HEK293 (cell line): ENCODE data around the gene MAP3K6.

Experiments
- CTCF ChIA-PET: fragments of 350-600 bp; formaldehyde crosslinking; extraction: SDS; loops from one replicate; lab custom pipeline; 2021; ENCODE audit warnings: antibody characterized with exemption; lab: Yijun Ruan, JAX
- POLR2A ChIA-PET: fragments of 300-600 bp; formaldehyde crosslinking; extraction: SDS; loops from one replicate; lab custom pipeline; 2020; ENCODE audit warnings: antibody characterized with exemption, inconsistent platforms; lab: Yijun Ruan, JAX
- H3K27ac ChIP-seq: fragments of 200-500 bp; sonication (Bioruptor generic); 2 replicates; pipeline ENCODE4 v1.5.1; 2014; ENCODE audit warnings: low read depth, low read length, control low read depth, inconsistent platforms; ENCODE audit errors: extremely low read depth
- H3K36me3 ChIP-seq, 2 experiments: fragments of 200-500 bp in 1 of 2; sonication (Bioruptor generic) in 1 of 2; 1 replicate in 1 of 2; 2 replicates in 1 of 2; pipeline ENCODE4 v1.5.1; 2014 to 2017; ENCODE audit warnings: inconsistent platforms in 2 of 2, low read length in 2 of 2; ENCODE audit not compliant: control insufficient read depth in 2 of 2, insufficient read depth in 1 of 2
- H3K4me1 ChIP-seq: fragments of 200-500 bp; sonication (Bioruptor generic); 2 replicates; pipeline ENCODE4 v1.5.1; 2014; ENCODE audit warnings: mild to moderate bottlenecking, low read length, inconsistent platforms; ENCODE audit not compliant: control insufficient read depth, insufficient read depth
- H3K4me3 ChIP-seq: 2 replicates; pipeline ENCODE4 v1.5.1; 2011; ENCODE audit warnings: low read depth, mild to moderate bottlenecking, control low read depth, low read length, moderate library complexity
- H3K9me3 ChIP-seq: fragments of 200-500 bp; sonication (Bioruptor generic); 2 replicates; pipeline ENCODE4 v1.5.1; 2014; ENCODE audit warnings: low read depth, low read length, inconsistent platforms; ENCODE audit not compliant: control insufficient read depth, insufficient read depth
- KLF1 ChIP-seq: fragments of 450-650 bp; formaldehyde crosslinking; IDR thresholded peaks from 2 replicates; pipeline ENCODE4 v1.5.1; 2016; ENCODE audit warnings: missing biosample characterization, missing genetic modification characterization
- KLF8 ChIP-seq: fragments of 450-650 bp; formaldehyde crosslinking; IDR thresholded peaks from 2 replicates; pipeline ENCODE4 v1.5.1; 2016; ENCODE audit warnings: missing biosample characterization, missing genetic modification characterization
- PRDM1 ChIP-seq: fragments of 450-650 bp; formaldehyde crosslinking; IDR thresholded peaks from 2 replicates; pipeline ENCODE4; 2016; ENCODE audit warnings: missing biosample characterization, missing genetic modification characterization
- YY2 ChIP-seq: fragments of 450-650 bp; formaldehyde crosslinking; IDR thresholded peaks from 2 replicates; pipeline ENCODE4 v1.5.1; 2016; ENCODE audit warnings: missing biosample characterization, missing genetic modification characterization
- ZBTB44 ChIP-seq: fragments of 450-650 bp; IDR thresholded peaks from 2 replicates; pipeline ENCODE4 v1.5.1; 2018; ENCODE audit warnings: missing biosample characterization, mild to moderate bottlenecking, missing genetic modification characterization
- ZBTB49 ChIP-seq: fragments of 450-650 bp; formaldehyde crosslinking; IDR thresholded peaks from 2 replicates; pipeline ENCODE4 v1.5.1; 2016; ENCODE audit warnings: missing biosample characterization, missing genetic modification characterization, low read depth
- ZBTB6 ChIP-seq: fragments of 450-650 bp; formaldehyde crosslinking; IDR thresholded peaks from 2 replicates; pipeline ENCODE4 v1.5.1; 2017; ENCODE audit warnings: missing biosample characterization, missing genetic modification characterization
- ZNF140 ChIP-seq: fragments of 450-650 bp; formaldehyde crosslinking; IDR thresholded peaks from 2 replicates; pipeline ENCODE4 v1.5.1; 2016; ENCODE audit warnings: missing biosample characterization, missing genetic modification characterization
- ZNF398 ChIP-seq: fragments of 450-650 bp; formaldehyde crosslinking; IDR thresholded peaks from 2 replicates; pipeline ENCODE4 v1.5.1; 2017; ENCODE audit warnings: missing biosample characterization, missing genetic modification characterization
- ZNF404 ChIP-seq: fragments of 450-650 bp; formaldehyde crosslinking; IDR thresholded peaks from 2 replicates; pipeline ENCODE4 v1.5.1; 2017; ENCODE audit warnings: missing biosample characterization, missing genetic modification characterization
- ZNF48 ChIP-seq: fragments of 450-650 bp; formaldehyde crosslinking; IDR thresholded peaks from 2 replicates; pipeline ENCODE4 v1.5.1; 2016; ENCODE audit warnings: missing biosample characterization, missing genetic modification characterization
- ZNF558 ChIP-seq: fragments of 450-650 bp; formaldehyde crosslinking; IDR thresholded peaks from 2 replicates; pipeline ENCODE4 v1.5.1; 2016; ENCODE audit warnings: missing biosample characterization, missing genetic modification characterization
- ZNF585B ChIP-seq: fragments of 450-650 bp; formaldehyde crosslinking; IDR thresholded peaks from 2 replicates; pipeline ENCODE4 v1.5.1; 2016; ENCODE audit warnings: missing biosample characterization, missing genetic modification characterization
- ZNF610 ChIP-seq: fragments of 450-650 bp; formaldehyde crosslinking; IDR thresholded peaks from 2 replicates; pipeline ENCODE4 v1.5.1; 2016; ENCODE audit warnings: missing biosample characterization, missing genetic modification characterization, borderline replicate concordance
- TF ChIP-seq, protein P1 (sequence below): fragments of 450-650 bp; formaldehyde crosslinking; IDR thresholded peaks from 2 replicates; pipeline ENCODE4 v1.5.0; 2017; ENCODE audit warnings: missing biosample characterization, missing genetic modification characterization, borderline replicate concordance
- TF ChIP-seq, protein P2 (sequence below): fragments of 450-650 bp; formaldehyde crosslinking; IDR thresholded peaks from 2 replicates; pipeline ENCODE4 v1.5.1; 2016; ENCODE audit warnings: missing biosample characterization, missing genetic modification characterization
- TF ChIP-seq, protein P3 (sequence below): fragments of 450-650 bp; formaldehyde crosslinking; IDR thresholded peaks from 2 replicates; pipeline ENCODE4 v1.5.1; 2016; ENCODE audit warnings: missing biosample characterization, missing genetic modification characterization

The MAP3K6 gene

GRCh38 chr1:27322569-27323240, 44.1 kb downstream of the MAP3K6 start:
- H3K9me3 ChIP-seq: no peaks in the 10 kb centered on the region
- peaks cover 3 to 39% of the 10 kb centered on the region in 2 experiments; a peak in 2 of 3 replicates for H3K36me3 ChIP-seq
- TF ChIP-seq ZBTB6 (tag by site-specific recombination) (no peak), ZNF140 (tag by site-specific recombination) (no peak), PRDM1 (tag by site-specific recombination) (0 out of 2 replicates have a peak, but pooled peaks have one; percentile 31), KLF8 (tag by site-specific recombination) (no peak)
- CTCF ChIA-PET: interaction anchor here (0.6 to 3.7 kb wide), 7 partner anchors 10 to 533 kb away, joined by 3 to 24 read pairs (median 5); no protein-coding TSS in a partner anchor
- H3K4me3 ChIP-seq: peak overlapping the region; percentile 88
- H3K4me1 ChIP-seq: no peaks in the 10 kb centered on the region
- H3K27ac ChIP-seq: peak overlapping the region; percentile 81
- POLR2A ChIA-PET: interaction anchor here (0.6 to 1.4 kb wide), 3 partner anchors 26 to 44 kb away, joined by 3 to 4 read pairs (median 3); partner anchors contain the start of gene MAP3K6

DNA sequence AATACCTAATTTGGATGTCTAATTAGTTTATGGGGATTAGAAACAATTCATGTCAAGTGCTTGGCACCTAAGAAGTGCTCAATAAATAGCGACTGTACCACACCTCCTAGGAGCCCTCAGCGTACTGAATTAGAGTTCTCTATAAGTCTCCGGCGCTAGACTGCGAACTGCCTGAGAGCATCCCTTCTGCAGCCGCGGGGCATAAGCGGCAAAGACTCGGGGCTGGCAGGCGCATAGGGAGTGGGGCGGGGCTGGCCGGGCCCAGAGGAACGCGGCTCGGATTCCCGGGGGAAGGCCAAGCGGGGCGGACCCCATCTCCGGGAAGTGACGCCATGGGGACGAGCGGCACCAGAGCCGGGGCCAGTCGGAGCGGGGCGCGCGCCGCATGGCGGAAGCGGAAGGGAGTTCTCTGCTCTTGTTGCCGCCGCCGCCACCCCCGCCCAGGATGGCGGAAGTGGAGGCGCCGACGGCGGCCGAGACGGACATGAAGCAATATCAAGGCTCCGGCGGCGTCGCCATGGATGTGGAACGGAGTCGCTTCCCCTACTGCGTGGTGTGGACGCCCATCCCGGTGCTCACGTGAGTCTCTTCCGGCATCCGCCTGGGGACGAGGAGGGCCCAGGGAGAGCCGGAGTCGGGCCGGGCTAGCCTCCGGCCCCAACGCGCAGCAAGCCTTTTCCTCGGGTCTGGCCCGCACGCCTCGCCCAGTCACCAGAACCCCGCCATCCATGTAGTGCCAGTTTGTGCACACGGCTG, 44.8 kb downstream of the MAP3K6 start, which contains the start of gene TMEM222:
TMEM222 (plus strand) TSS at position 351 of the 756 bp plus-strand sequence; CDS start at position 386, 35 bp downstream.
- Histone ChIP-seq H3K27ac (peak within 1 kb of the TSS; percentile 81), H3K4me3 (peak within 1 kb of the TSS; percentile 88), H3K9me3 (no peaks in the 10 kb centered on the region), H3K4me1 (no peaks in the 10 kb centered on the region), H3K36me3 (peaks cover 0 to 34% of the 10 kb centered on the region in 2 experiments; a peak in 2 of 3 replicates)
- ChIA-PET CTCF (interaction anchor here (1.9 to 2.8 kb wide), 2 partner anchors 11 to 55 kb away, joined by 6 to 24 read pairs; no protein-coding TSS in a partner anchor), POLR2A (interaction anchor here (0.6 to 1.4 kb wide), 4 partner anchors 27 to 644 kb away, joined by 3 to 6 read pairs (median 4); partner anchors contain the start of gene MAP3K6)
- TF ChIP-seq ZBTB44 (tag by site-specific recombination) (peak; percentile 46; the same call in 1 of the 2 replicates), ZNF558 (peak; percentile 50; the same call in 1 of the 2 replicates), ZNF48 (no peak), ZNF398 (no peak), ZBTB49 (no peak), ZNF610 (tag by site-specific recombination) (peak; percentile 94), ZNF585B (tag by site-specific recombination) (no peak), ZNF404 (tag by site-specific recombination) (no peak), ZNF140 (tag by site-specific recombination) (no peak), KLF8 (tag by site-specific recombination) (peak; percentile 99), YY2 (peak; percentile 99), KLF1 (tag by site-specific recombination) (peak; percentile 95)
- TF ChIP-seq, protein P1, sequence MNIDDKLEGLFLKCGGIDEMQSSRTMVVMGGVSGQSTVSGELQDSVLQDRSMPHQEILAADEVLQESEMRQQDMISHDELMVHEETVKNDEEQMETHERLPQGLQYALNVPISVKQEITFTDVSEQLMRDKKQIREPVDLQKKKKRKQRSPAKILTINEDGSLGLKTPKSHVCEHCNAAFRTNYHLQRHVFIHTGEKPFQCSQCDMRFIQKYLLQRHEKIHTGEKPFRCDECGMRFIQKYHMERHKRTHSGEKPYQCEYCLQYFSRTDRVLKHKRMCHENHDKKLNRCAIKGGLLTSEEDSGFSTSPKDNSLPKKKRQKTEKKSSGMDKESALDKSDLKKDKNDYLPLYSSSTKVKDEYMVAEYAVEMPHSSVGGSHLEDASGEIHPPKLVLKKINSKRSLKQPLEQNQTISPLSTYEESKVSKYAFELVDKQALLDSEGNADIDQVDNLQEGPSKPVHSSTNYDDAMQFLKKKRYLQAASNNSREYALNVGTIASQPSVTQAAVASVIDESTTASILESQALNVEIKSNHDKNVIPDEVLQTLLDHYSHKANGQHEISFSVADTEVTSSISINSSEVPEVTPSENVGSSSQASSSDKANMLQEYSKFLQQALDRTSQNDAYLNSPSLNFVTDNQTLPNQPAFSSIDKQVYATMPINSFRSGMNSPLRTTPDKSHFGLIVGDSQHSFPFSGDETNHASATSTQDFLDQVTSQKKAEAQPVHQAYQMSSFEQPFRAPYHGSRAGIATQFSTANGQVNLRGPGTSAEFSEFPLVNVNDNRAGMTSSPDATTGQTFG: peak; percentile 94; the same call in 1 of the 2 replicates
- TF ChIP-seq, protein P2, sequence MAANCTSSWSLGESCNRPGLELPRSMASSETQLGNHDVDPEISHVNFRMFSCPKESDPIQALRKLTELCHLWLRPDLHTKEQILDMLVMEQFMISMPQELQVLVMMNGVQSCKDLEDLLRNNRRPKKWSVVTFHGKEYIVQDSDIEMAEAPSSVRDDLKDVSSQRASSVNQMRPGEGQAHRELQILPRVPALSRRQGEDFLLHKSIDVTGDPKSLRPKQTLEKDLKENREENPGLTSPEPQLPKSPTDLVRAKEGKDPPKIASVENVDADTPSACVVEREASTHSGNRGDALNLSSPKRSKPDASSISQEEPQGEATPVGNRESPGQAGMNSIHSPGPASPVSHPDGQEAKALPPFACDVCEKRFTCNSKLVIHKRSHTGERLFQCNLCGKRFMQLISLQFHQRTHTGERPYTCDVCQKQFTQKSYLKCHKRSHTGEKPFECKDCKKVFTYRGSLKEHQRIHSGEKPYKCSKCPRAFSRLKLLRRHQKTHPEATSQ (tag by site-specific recombination): peak; percentile 98
- TF ChIP-seq, protein P3, sequence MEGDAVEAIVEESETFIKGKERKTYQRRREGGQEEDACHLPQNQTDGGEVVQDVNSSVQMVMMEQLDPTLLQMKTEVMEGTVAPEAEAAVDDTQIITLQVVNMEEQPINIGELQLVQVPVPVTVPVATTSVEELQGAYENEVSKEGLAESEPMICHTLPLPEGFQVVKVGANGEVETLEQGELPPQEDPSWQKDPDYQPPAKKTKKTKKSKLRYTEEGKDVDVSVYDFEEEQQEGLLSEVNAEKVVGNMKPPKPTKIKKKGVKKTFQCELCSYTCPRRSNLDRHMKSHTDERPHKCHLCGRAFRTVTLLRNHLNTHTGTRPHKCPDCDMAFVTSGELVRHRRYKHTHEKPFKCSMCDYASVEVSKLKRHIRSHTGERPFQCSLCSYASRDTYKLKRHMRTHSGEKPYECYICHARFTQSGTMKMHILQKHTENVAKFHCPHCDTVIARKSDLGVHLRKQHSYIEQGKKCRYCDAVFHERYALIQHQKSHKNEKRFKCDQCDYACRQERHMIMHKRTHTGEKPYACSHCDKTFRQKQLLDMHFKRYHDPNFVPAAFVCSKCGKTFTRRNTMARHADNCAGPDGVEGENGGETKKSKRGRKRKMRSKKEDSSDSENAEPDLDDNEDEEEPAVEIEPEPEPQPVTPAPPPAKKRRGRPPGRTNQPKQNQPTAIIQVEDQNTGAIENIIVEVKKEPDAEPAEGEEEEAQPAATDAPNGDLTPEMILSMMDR (tag by site-specific recombination): peak; percentile 61
